Endodermal cell (in vitro differentiated cells): Measurements from ENCODE around the gene NUP98. TPM values are rescaled to one million over a fixed set of nuclear protein-coding genes. Genes with fewer than 3 reads are reported as not detected.

Experiments used
- DNase-seq: peaks from one replicate; pipeline ENCODE4 v3.0.0-alpha.2; 2017
- H3K27ac ChIP-seq: 2 replicates; pipeline ENCODE4 v1.5.1; 2013; ENCODE audit warnings: mild to moderate bottlenecking, low read depth, low read length, moderate library complexity
- H3K27me3 ChIP-seq: 2 replicates; pipeline ENCODE4 v1.6.1; 2013; ENCODE audit warnings: mild to moderate bottlenecking, low read length, moderate library complexity; ENCODE audit not compliant: insufficient read depth, control insufficient read depth, poor library complexity, severe bottlenecking
- H3K36me3 ChIP-seq: 2 replicates; pipeline ENCODE4 v1.7.0; 2013; ENCODE audit warnings: mild to moderate bottlenecking, low read length, moderate library complexity; ENCODE audit not compliant: control insufficient read depth, insufficient read depth
- H3K4me1 ChIP-seq: one replicate; pipeline ENCODE4 v1.7.0; 2013; ENCODE audit warnings: low read length; ENCODE audit not compliant: control insufficient read depth, insufficient read depth
- H3K4me3 ChIP-seq: 2 replicates; pipeline ENCODE4 v1.5.1; 2013; ENCODE audit warnings: mild to moderate bottlenecking, low read length, moderate library complexity
- H3K9ac ChIP-seq: 2 replicates; pipeline ENCODE4 v1.6.1; 2013; ENCODE audit warnings: mild to moderate bottlenecking, low read length, moderate library complexity; ENCODE audit not compliant: poor library complexity, severe bottlenecking; ENCODE audit errors: extremely low read depth
- H3K9me3 ChIP-seq: 2 replicates; pipeline ENCODE4 v1.6.1; 2013; ENCODE audit warnings: mild to moderate bottlenecking, low read length, moderate library complexity; ENCODE audit not compliant: control insufficient read depth
- H3K27ac Mint-ChIP-seq: 2 replicates; pipeline ENCODE4 v1.8.0; 2020; ENCODE audit warnings: mixed read lengths
- H3K27me3 Mint-ChIP-seq: 2 replicates; pipeline ENCODE4 v1.8.0; 2021; ENCODE audit warnings: mild to moderate bottlenecking, mixed read lengths; ENCODE audit not compliant: insufficient read depth
- H3K36me3 Mint-ChIP-seq: 2 replicates; pipeline ENCODE4 v1.8.0; 2020; ENCODE audit warnings: low read depth, mixed read lengths
- H3K4me1 Mint-ChIP-seq: 2 replicates; pipeline ENCODE4 v1.8.0; 2020; ENCODE audit warnings: mixed read lengths
- H3K4me3 Mint-ChIP-seq: 2 replicates; pipeline ENCODE4 v1.8.0; 2020; ENCODE audit warnings: mild to moderate bottlenecking, moderate library complexity, mixed read lengths
- H3K9me3 Mint-ChIP-seq: 2 replicates; pipeline ENCODE4 v1.8.0; 2020; ENCODE audit warnings: mild to moderate bottlenecking, mixed read lengths
- CTCF ChIP-seq: fragments of 200-600 bp; sonication (generic); conservative IDR thresholded peaks from 2 replicates; pipeline ENCODE4 v1.5.0; 2021; ENCODE audit warnings: antibody characterized with exemption, mild to moderate bottlenecking
- WGBS, 2 experiments: methylation state at CpG; one replicate each; pipeline versions ENCODE4 v1.1.5 to v1.1.7; 2013; ENCODE audit warnings: missing lambda C conversion rate in 2 of 2, mixed read lengths in 1 of 2; ENCODE audit not compliant: insufficient coverage in 1 of 2, insufficient read length in 1 of 2; 5-methylcytosine and 5-hydroxymethylcytosine counted together
- total RNA-seq, 2 donors: library from RNA; stranded (reverse); fragmentation: NEBNext Ultra II Directional in 1 of 2; extraction: Animal tissue kit (Norgen Biotek cat#: 25700) in 1 of 2; gene quantifications; 2 replicates in 1 of 2; 3 replicates in 1 of 2; pipeline ENCODE4 v1.2.1, GENCODE V29; 2021

Gene NUP98
- total RNA-seq, 2 donors from 2014 or later, result 81.6 to 92.6 TPM

GRCh38 chr11:3827434-3828186 lies 30.3 kb upstream of the NUP98 start:
- no peak overlapping the region for H3K27ac Mint-ChIP-seq
- no peaks in the 10 kb centered on the region for H3K4me1 ChIP-seq

DNA sequence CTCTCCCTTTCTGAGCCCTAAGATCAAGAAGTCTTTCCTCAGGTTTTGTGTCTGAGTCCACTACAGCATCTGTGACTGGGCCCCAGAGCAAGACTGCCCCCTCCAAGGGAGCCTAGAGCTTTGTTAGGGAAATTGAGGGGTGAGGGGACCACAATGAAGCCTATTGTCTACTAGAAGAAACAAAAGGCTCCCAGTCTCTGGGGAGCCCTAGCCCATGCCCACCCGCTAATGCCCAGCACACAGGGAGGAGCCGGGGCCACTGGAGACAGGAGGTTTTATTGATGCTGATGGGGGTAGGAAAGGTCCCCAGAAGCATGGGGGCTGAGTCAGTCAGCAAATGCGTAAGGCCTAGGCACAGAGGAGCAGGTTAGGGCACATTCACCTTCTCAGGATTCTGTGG lies 29.4 kb upstream of the NUP98 start:
- 89 to 92% methylated on average over 1 to 3 of the region's 3 CpGs for WGBS, 2 experiments
- H3K36me3 Mint-ChIP-seq, result peaks cover 45% of the 10 kb centered on the region
- Histone ChIP-seq H3K9me3 (no peaks in the 10 kb centered on the region), H3K4me3 (no peak overlapping the region), H3K27ac (peak overlapping the region; percentile 36), H3K36me3 (peaks cover 47% of the 10 kb centered on the region), H3K27me3 (no peaks in the 10 kb centered on the region), H3K9ac (no peak overlapping the region), H3K4me1 (no peaks in the 10 kb centered on the region)
- peaks cover 4% of the 10 kb centered on the region for H3K4me1 Mint-ChIP-seq
- no peak for DNase-seq
- TF ChIP-seq CTCF, result no peak
- H3K4me3 Mint-ChIP-seq, result no peak overlapping the region
- H3K27ac Mint-ChIP-seq, result peak overlapping the region; percentile 64
- H3K27me3 Mint-ChIP-seq, result no peaks in the 10 kb centered on the region
- no peaks in the 10 kb centered on the region for H3K9me3 Mint-ChIP-seq

More at GRCh38 chr11:3827434-3828186, 30.3 kb upstream of the NUP98 start:
- no peak for TF ChIP-seq CTCF
- no peaks in the 10 kb centered on the region for H3K27me3 ChIP-seq
- H3K36me3 ChIP-seq, result peaks cover 55% of the 10 kb centered on the region
- no peak overlapping the region for H3K4me3 ChIP-seq
- 95 to 96% methylated on average over 27 to 35 of the region's 35 CpGs for WGBS, 2 experiments
- no peaks in the 10 kb centered on the region for H3K27me3 Mint-ChIP-seq
- peaks cover 45% of the 10 kb centered on the region for H3K36me3 Mint-ChIP-seq
- H3K9me3 Mint-ChIP-seq, result no peaks in the 10 kb centered on the region
- no peak overlapping the region for H3K27ac ChIP-seq
- H3K9ac ChIP-seq, result no peak overlapping the region
- DNase-seq, result no peak
- peaks cover 5% of the 10 kb centered on the region for H3K4me1 Mint-ChIP-seq
- no peaks in the 10 kb centered on the region for H3K9me3 ChIP-seq
- H3K4me3 Mint-ChIP-seq, result no peak overlapping the region

- H3K4me1 ChIP-seq, result no peaks in the 10 kb centered on the region
- Mint-ChIP-seq H3K36me3 (peaks cover 42% of the 10 kb centered on the region), H3K4me1 (peaks cover 1% of the 10 kb centered on the region), H3K4me3 (no peak overlapping the region), H3K27ac (peak overlapping the region; percentile 55), H3K9me3 (no peaks in the 10 kb centered on the region), H3K27me3 (no peaks in the 10 kb centered on the region)
- 73 to 74% methylated on average over 6 of the region's 8 CpGs for WGBS, 2 experiments
- no peaks in the 10 kb centered on the region for H3K27me3 ChIP-seq
- DNase-seq, result no peak
- H3K27ac ChIP-seq, result no peak overlapping the region
- no peak overlapping the region for H3K9ac ChIP-seq
- H3K36me3 ChIP-seq, result peaks cover 36% of the 10 kb centered on the region
- no peak overlapping the region for H3K4me3 ChIP-seq
- H3K9me3 ChIP-seq, result no peaks in the 10 kb centered on the region
- TF ChIP-seq CTCF, result no peak
These were observed 28.3 kb upstream of the NUP98 start for GRCh38 chr11:3825473-3826154.
